ENCODE results near the gene DSN1. TPM values are rescaled to one million over a fixed set of nuclear protein-coding genes. Genes with fewer than 3 reads are reported as not detected.

Gene DSN1
- total RNA-seq, 1 experiment from 2014 or later, result 27.9 TPM

DNA sequence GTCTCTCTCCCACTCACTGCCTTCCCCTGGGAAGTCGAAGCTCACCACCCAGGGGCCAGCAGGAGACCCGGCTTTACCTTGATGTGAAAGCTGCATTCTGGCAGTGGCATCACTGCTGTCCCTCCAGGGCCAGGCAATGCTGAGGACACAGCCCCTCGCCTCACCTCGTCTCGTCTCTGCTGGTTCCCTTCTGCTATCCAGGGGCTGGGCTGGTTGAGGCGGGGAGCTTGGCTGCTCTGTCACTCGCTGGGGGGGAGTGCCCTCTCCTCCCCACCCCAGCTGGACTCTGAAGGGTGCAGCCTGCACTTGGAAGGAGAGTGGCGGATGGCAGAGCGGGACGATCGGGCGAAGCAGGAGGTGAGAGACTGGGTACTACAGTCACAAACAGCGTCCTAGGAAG, 12.7 kb upstream of the DSN1 start:
- no TSS peak for BruUV-seq (replicated peaks)
- no peak overlapping the region for H2AFZ ChIP-seq (ENCODE audit: low read depth, low read length, poor library complexity, severe bottlenecking)
- ChIA-PET POLR2A (no interaction called here), RAD21 (ENCODE audit: low non-redundant PET in 1 of 2, low total read pairs in 2 of 2, uncharacterized antibody in 2 of 2, unreplicated experiment in 2 of 2) (no interaction called here), CTCF (no interaction called here)
- no peak overlapping the region for H3K4me3 ChIP-seq (replicated peaks in 1 of 2; ENCODE audit: low read depth in 1 of 2, low read length in 2 of 2)
- intact Hi-C loops (cut with micrococcal nuclease), result no loop called here
- H3K27ac ChIP-seq (ENCODE audit: low read depth, low read length), result no peak overlapping the region
- no peaks in the 10 kb centered on the region for H3K79me2 ChIP-seq (ENCODE audit: insufficient read depth, low read length)
- ATAC-seq (no peak), DNase-seq (ENCODE audit: low read depth, low spot score) (no peak)
- no peaks in the 10 kb centered on the region for H4K20me1 ChIP-seq (ENCODE audit: insufficient read depth)
- no peaks in the 10 kb centered on the region for H3K9me3 ChIP-seq (ENCODE audit: control insufficient read depth in 1 of 2, insufficient read depth in 1 of 2, low read depth in 1 of 2, low read length in 2 of 2)
- no peak overlapping the region for H3K4me2 ChIP-seq (ENCODE audit: low read length)
- TF ChIP-seq SP1 (IDR thresholded peaks at IDR 0.05; ENCODE audit: low read depth) (no peak), EZH2 (IDR thresholded peaks at IDR 0.05) (no peak), POLR2A (IDR thresholded peaks at IDR 0.05; ENCODE audit: borderline replicate concordance, extremely low read depth, insufficient read depth, insufficient read length) (no peak), ZFX (IDR thresholded peaks at IDR 0.05) (no peak), YY1 (IDR thresholded peaks at IDR 0.05; ENCODE audit: extremely low read depth, insufficient replicate concordance, low read depth, low read length) (no peak), CBX3 (IDR thresholded peaks at IDR 0.05; ENCODE audit: low read depth) (no peak), RAD21 (IDR thresholded peaks at IDR 0.05; ENCODE audit: low read depth) (no peak), FOSL1 (IDR thresholded peaks at IDR 0.05; ENCODE audit: low read depth) (no peak), CEBPB (IDR thresholded peaks at IDR 0.05; ENCODE audit: low read depth) (no peak)
- TF ChIP-seq, protein P1, sequence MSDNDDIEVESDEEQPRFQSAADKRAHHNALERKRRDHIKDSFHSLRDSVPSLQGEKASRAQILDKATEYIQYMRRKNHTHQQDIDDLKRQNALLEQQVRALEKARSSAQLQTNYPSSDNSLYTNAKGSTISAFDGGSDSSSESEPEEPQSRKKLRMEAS (IDR thresholded peaks at IDR 0.05), result no peak
- TF ChIP-seq, protein P2, sequence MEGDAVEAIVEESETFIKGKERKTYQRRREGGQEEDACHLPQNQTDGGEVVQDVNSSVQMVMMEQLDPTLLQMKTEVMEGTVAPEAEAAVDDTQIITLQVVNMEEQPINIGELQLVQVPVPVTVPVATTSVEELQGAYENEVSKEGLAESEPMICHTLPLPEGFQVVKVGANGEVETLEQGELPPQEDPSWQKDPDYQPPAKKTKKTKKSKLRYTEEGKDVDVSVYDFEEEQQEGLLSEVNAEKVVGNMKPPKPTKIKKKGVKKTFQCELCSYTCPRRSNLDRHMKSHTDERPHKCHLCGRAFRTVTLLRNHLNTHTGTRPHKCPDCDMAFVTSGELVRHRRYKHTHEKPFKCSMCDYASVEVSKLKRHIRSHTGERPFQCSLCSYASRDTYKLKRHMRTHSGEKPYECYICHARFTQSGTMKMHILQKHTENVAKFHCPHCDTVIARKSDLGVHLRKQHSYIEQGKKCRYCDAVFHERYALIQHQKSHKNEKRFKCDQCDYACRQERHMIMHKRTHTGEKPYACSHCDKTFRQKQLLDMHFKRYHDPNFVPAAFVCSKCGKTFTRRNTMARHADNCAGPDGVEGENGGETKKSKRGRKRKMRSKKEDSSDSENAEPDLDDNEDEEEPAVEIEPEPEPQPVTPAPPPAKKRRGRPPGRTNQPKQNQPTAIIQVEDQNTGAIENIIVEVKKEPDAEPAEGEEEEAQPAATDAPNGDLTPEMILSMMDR (IDR thresholded peaks at IDR 0.05 in 2 of 3, conservative IDR thresholded peaks at IDR 0.05 in 1 of 3; ENCODE audit: borderline replicate concordance in 1 of 3, insufficient read depth in 1 of 3, low read depth in 2 of 3, low read length in 2 of 3), result no peak
- TF ChIP-seq, protein P3, sequence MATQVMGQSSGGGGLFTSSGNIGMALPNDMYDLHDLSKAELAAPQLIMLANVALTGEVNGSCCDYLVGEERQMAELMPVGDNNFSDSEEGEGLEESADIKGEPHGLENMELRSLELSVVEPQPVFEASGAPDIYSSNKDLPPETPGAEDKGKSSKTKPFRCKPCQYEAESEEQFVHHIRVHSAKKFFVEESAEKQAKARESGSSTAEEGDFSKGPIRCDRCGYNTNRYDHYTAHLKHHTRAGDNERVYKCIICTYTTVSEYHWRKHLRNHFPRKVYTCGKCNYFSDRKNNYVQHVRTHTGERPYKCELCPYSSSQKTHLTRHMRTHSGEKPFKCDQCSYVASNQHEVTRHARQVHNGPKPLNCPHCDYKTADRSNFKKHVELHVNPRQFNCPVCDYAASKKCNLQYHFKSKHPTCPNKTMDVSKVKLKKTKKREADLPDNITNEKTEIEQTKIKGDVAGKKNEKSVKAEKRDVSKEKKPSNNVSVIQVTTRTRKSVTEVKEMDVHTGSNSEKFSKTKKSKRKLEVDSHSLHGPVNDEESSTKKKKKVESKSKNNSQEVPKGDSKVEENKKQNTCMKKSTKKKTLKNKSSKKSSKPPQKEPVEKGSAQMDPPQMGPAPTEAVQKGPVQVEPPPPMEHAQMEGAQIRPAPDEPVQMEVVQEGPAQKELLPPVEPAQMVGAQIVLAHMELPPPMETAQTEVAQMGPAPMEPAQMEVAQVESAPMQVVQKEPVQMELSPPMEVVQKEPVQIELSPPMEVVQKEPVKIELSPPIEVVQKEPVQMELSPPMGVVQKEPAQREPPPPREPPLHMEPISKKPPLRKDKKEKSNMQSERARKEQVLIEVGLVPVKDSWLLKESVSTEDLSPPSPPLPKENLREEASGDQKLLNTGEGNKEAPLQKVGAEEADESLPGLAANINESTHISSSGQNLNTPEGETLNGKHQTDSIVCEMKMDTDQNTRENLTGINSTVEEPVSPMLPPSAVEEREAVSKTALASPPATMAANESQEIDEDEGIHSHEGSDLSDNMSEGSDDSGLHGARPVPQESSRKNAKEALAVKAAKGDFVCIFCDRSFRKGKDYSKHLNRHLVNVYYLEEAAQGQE (IDR thresholded peaks at IDR 0.05; ENCODE audit: low read depth), result no peak
- TF ChIP-seq, protein P4, sequence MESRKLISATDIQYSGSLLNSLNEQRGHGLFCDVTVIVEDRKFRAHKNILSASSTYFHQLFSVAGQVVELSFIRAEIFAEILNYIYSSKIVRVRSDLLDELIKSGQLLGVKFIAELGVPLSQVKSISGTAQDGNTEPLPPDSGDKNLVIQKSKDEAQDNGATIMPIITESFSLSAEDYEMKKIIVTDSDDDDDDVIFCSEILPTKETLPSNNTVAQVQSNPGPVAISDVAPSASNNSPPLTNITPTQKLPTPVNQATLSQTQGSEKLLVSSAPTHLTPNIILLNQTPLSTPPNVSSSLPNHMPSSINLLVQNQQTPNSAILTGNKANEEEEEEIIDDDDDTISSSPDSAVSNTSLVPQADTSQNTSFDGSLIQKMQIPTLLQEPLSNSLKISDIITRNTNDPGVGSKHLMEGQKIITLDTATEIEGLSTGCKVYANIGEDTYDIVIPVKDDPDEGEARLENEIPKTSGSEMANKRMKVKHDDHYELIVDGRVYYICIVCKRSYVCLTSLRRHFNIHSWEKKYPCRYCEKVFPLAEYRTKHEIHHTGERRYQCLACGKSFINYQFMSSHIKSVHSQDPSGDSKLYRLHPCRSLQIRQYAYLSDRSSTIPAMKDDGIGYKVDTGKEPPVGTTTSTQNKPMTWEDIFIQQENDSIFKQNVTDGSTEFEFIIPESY (IDR thresholded peaks at IDR 0.05; ENCODE audit: extremely low read depth, insufficient replicate concordance, low read length), result no peak
- H3K4me1 ChIP-seq (ENCODE audit: control insufficient read depth in 1 of 2, insufficient read depth in 2 of 2, low read length in 2 of 2), result no peaks in the 10 kb centered on the region
- H3K27me3 ChIP-seq (ENCODE audit: insufficient read depth, low read length), result no peaks in the 10 kb centered on the region
- H3K9me2 ChIP-seq (ENCODE audit: insufficient read depth), result no peaks in the 10 kb centered on the region
- peaks cover 0 to under 1% of the 10 kb centered on the region in 2 experiments; a peak in 2 of 4 replicates for H3K36me3 ChIP-seq (ENCODE audit: control insufficient read depth in 1 of 2, insufficient read depth in 2 of 2, low read length in 2 of 2)
- no peak overlapping the region for H3K9ac ChIP-seq (ENCODE audit: low read length)
